ENCODE data around the gene ATXN10.

Gene ATXN10

GRCh38 chr22:45855961-45856360 is 184.3 kb downstream of the ATXN10 start:
- Histone ChIP-seq H3K79me2 (ENCODE audit: insufficient read depth, low read length) (no peaks in the 10 kb centered on the region), H3K4me2 (ENCODE audit: low read depth, low read length, poor library complexity, severe bottlenecking) (no peak overlapping the region), H3K9ac (ENCODE audit: low read length) (no peak overlapping the region), H3K27me3 (ENCODE audit: low read length) (no peaks in the 10 kb centered on the region), H2AFZ (ENCODE audit: low read depth, low read length, severe bottlenecking) (no peak overlapping the region), H3K9me2 (replicated peaks; ENCODE audit: insufficient read depth, low read length) (no peaks in the 10 kb centered on the region), H3K4me3 (ENCODE audit: insufficient read depth, low read length, poor library complexity, severe bottlenecking) (no peak overlapping the region), H3K27ac (ENCODE audit: low read depth, low read length) (no peak overlapping the region), H3K9me3 (ENCODE audit: insufficient read depth, low read length) (0 out of 2 replicates have a peak, but pooled peaks cover 3% of the 10 kb centered on the region), H3F3A (ENCODE audit: insufficient read depth) (0 out of 2 replicates have a peak, but pooled peaks cover 2% of the 10 kb centered on the region), H3K36me3 (ENCODE audit: low read length) (peaks cover 28% of the 10 kb centered on the region), H4K20me1 (ENCODE audit: low read depth, low read length) (no peaks in the 10 kb centered on the region)
- TF ChIP-seq CTCF (IDR thresholded peaks at IDR 0.05; ENCODE audit: insufficient read depth, low read length, poor library complexity, severe bottlenecking) (no peak), EZH2phosphoT487 (conservative IDR thresholded peaks at IDR 0.05; ENCODE audit: low read length) (no peak)

- H3K27me3 ChIP-seq (ENCODE audit: low read length): no peaks in the 10 kb centered on the region
- H4K20me1 ChIP-seq (ENCODE audit: low read depth, low read length): no peaks in the 10 kb centered on the region
- no peaks in the 10 kb centered on the region for H3K79me2 ChIP-seq (ENCODE audit: insufficient read depth, low read length)
- H3K9me3 ChIP-seq (ENCODE audit: insufficient read depth, low read length): no peaks in the 10 kb centered on the region
- H3F3A ChIP-seq (ENCODE audit: insufficient read depth): peaks cover 4% of the 10 kb centered on the region; the same call in 1 of the 2 replicates
- H3K4me2 ChIP-seq (ENCODE audit: low read depth, low read length, poor library complexity, severe bottlenecking): no peak overlapping the region
- H3K27ac ChIP-seq (ENCODE audit: low read depth, low read length): no peak overlapping the region
- no peak for TF ChIP-seq CTCF (IDR thresholded peaks at IDR 0.05; ENCODE audit: insufficient read depth, low read length, poor library complexity, severe bottlenecking)
- TF ChIP-seq EZH2phosphoT487 (conservative IDR thresholded peaks at IDR 0.05; ENCODE audit: low read length): no peak
- H3K9ac ChIP-seq (ENCODE audit: low read length): no peak overlapping the region
- no peaks in the 10 kb centered on the region for H3K9me2 ChIP-seq (replicated peaks; ENCODE audit: insufficient read depth, low read length)
- no peak overlapping the region for H2AFZ ChIP-seq (ENCODE audit: low read depth, low read length, severe bottlenecking)
- H3K36me3 ChIP-seq (ENCODE audit: low read length): peaks cover 14% of the 10 kb centered on the region
- no peak overlapping the region for H3K4me3 ChIP-seq (ENCODE audit: insufficient read depth, low read length, poor library complexity, severe bottlenecking)
Measured at GRCh38 chr22:45857519-45857918, 185.9 kb downstream of the ATXN10 start.

GRCh38 chr22:45859231-45860161 is 187.9 kb downstream of the ATXN10 start:
- Histone ChIP-seq H3K4me2 (ENCODE audit: low read depth, low read length, poor library complexity, severe bottlenecking) (no peak overlapping the region), H2AFZ (ENCODE audit: low read depth, low read length, severe bottlenecking) (no peak overlapping the region), H3K36me3 (ENCODE audit: low read length) (no peaks in the 10 kb centered on the region), H3K27ac (ENCODE audit: low read depth, low read length) (no peak overlapping the region), H3K9me2 (replicated peaks; ENCODE audit: insufficient read depth, low read length) (no peaks in the 10 kb centered on the region), H3F3A (ENCODE audit: insufficient read depth) (peaks cover 7% of the 10 kb centered on the region; the same call in 1 of the 2 replicates), H3K79me2 (ENCODE audit: insufficient read depth, low read length) (no peaks in the 10 kb centered on the region), H3K9me3 (ENCODE audit: insufficient read depth, low read length) (no peaks in the 10 kb centered on the region), H4K20me1 (ENCODE audit: low read depth, low read length) (no peaks in the 10 kb centered on the region), H3K27me3 (ENCODE audit: low read length) (no peaks in the 10 kb centered on the region), H3K9ac (ENCODE audit: low read length) (no peak overlapping the region), H3K4me3 (ENCODE audit: insufficient read depth, low read length, poor library complexity, severe bottlenecking) (no peak overlapping the region)
- no peak for TF ChIP-seq EZH2phosphoT487 (conservative IDR thresholded peaks at IDR 0.05; ENCODE audit: low read length)
- no peak for TF ChIP-seq CTCF (IDR thresholded peaks at IDR 0.05; ENCODE audit: insufficient read depth, low read length, poor library complexity, severe bottlenecking)
